Measurements from ENCODE around the gene C1QC. TPM values are rescaled to one million over a fixed set of nuclear protein-coding genes. Genes with fewer than 3 reads are reported as not detected.

C1QC gene
- total RNA-seq, 1 experiment from 2014 or later = not detected

GRCh38 chr1:22694172-22694571 lies 50.7 kb downstream of the C1QC start:
- Histone ChIP-seq H3K4me3 (no peak overlapping the region), H3K9me3 (replicated peaks) (no peaks in the 10 kb centered on the region), H3K27ac (no peak overlapping the region), H3K27me3 (no peaks in the 10 kb centered on the region), H3K4me1 (peaks cover 6% of the 10 kb centered on the region; the same call in 1 of the 2 replicates), H3K36me3 (no peaks in the 10 kb centered on the region)
- no peak for DNase-seq

GRCh38 chr1:22696610-22697009 lies 53.2 kb downstream of the C1QC start:
- H3K4me1 ChIP-seq = no peaks in the 10 kb centered on the region
- H3K27me3 ChIP-seq = no peaks in the 10 kb centered on the region
- DNase-seq = no peak
- no peaks in the 10 kb centered on the region for H3K9me3 ChIP-seq (replicated peaks)
- H3K4me3 ChIP-seq = no peak overlapping the region
- no peak overlapping the region for H3K27ac ChIP-seq
- H3K36me3 ChIP-seq = no peaks in the 10 kb centered on the region

Other genes with a start within 250 kb of the C1QC start
- 19.0 and 20.6 TPM in 2 replicates for gene ZBTB40, start 191.8 kb upstream of the C1QC start, total RNA-seq (2014; rRNA removed; shearing (Covaris generic))
- 1.3 and 1.5 TPM in 2 replicates for gene EPHA8, start 80.1 kb upstream of the C1QC start, total RNA-seq (2014; rRNA removed; shearing (Covaris generic))
- 0.08 and 0.35 TPM in 2 replicates for gene C1QA, start 7.0 kb upstream of the C1QC start, total RNA-seq (2014; rRNA removed; shearing (Covaris generic))
- not detected in 2 replicates for gene C1QB, start 9.6 kb downstream of the C1QC start, total RNA-seq (2014; rRNA removed; shearing (Covaris generic))
- gene EPHB2, start 67.2 kb downstream of the C1QC start, total RNA-seq (2014; rRNA removed; shearing (Covaris generic)) = 29.8 and 32.4 TPM in 2 replicates

Data from SJCRH30 (cell line).